Spinal cord (tissue), 10 donors: ENCODE measurements around the gene FAAP100. TPM values are rescaled to one million over a fixed set of nuclear protein-coding genes. Genes with fewer than 3 reads are reported as not detected.

ENCODE experiments used
- DNase-seq, 6 donors: peaks; one replicate each; pipeline versions ENCODE4 v3.0.0 to v3.0.0-alpha.2; 2013 to 2015; ENCODE audit warnings: low spot score in 6 of 6, low read depth in 4 of 6
- H3K27ac ChIP-seq: one replicate; pipeline ENCODE4 v1.5.1; 2013; ENCODE audit warnings: low read depth, low read length, control low read depth
- H3K27me3 ChIP-seq: one replicate; pipeline ENCODE4 v1.6.1; 2013; ENCODE audit warnings: low read length; ENCODE audit not compliant: control insufficient read depth, insufficient read depth
- H3K36me3 ChIP-seq: one replicate; pipeline ENCODE4 v1.6.1; 2013; ENCODE audit warnings: low read length; ENCODE audit not compliant: control insufficient read depth, insufficient read depth
- H3K4me1 ChIP-seq: one replicate; pipeline ENCODE4 v1.6.1; 2013; ENCODE audit warnings: low read length; ENCODE audit not compliant: control insufficient read depth, insufficient read depth
- H3K4me3 ChIP-seq: one replicate; pipeline ENCODE4 v1.5.1; 2013; ENCODE audit warnings: low read depth, low read length, control low read depth
- H3K9me3 ChIP-seq: one replicate; pipeline ENCODE4 v1.6.1; 2013; ENCODE audit warnings: low read length; ENCODE audit not compliant: control insufficient read depth, insufficient read depth
- WGBS: methylation state at CpG from one replicate; pipeline ENCODE4 v1.1.5; 2013; ENCODE audit warnings: missing lambda C conversion rate; ENCODE audit not compliant: insufficient coverage; 5-methylcytosine and 5-hydroxymethylcytosine counted together
- polyA plus RNA-seq, 2 donors: library from polyadenylated mRNA; unstranded; fragments of 120-200 nt; gene quantifications; one replicate each; pipeline ENCODE4 v1.2.1, GENCODE V29; 2013; ENCODE audit not compliant: insufficient read length in 2 of 2
- total RNA-seq, 2 donors: library from RNA; depleted of rRNA in 1 of 2; stranded (reverse); fragments of 120-200 nt in 1 of 2; fragments of >200 nt in 1 of 2; gene quantifications; one replicate each; pipeline versions ENCODE4 v1.2.3 to v1.2.4, GENCODE V29; 2013 to 2014
- donor health status: healthy.

FAAP100 gene
- total and polyA plus RNA-seq, 4 donors, result 16.9 to 70.9 (median 39.2) TPM

DNA sequence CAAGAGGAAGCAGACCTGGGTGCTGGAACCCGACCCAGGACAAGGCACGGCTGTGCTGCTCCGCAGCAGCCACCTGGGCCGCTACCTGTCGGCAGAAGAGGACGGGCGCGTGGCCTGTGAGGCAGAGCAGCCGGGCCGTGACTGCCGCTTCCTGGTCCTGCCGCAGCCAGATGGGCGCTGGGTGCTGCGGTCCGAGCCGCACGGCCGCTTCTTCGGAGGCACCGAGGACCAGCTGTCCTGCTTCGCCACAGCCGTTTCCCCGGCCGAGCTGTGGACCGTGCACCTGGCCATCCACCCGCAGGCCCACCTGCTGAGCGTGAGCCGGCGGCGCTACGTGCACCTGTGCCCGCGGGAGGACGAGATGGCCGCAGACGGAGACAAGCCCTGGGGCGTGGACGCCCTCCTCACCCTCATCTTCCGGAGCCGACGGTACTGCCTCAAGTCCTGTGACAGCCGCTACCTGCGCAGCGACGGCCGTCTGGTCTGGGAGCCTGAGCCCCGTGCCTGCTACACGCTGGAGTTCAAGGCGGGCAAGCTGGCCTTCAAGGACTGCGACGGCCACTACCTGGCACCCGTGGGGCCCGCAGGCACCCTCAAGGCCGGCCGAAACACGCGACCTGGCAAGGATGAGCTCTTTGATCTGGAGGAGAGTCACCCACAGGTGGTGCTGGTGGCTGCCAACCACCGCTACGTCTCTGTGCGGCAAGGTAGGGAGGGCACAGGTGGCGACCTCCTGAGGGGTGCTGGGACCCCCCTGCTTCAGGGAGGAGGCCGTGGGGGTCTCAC lies 23.3 kb downstream of the FAAP100 start:
- peaks cover 22% of the 10 kb centered on the region for H3K4me1 ChIP-seq
- no peak overlapping the region for H3K4me3 ChIP-seq
- peaks cover 6% of the 10 kb centered on the region for H3K36me3 ChIP-seq
- no peak overlapping the region for H3K27ac ChIP-seq
- no peak for DNase-seq
- no peaks in the 10 kb centered on the region for H3K9me3 ChIP-seq
- peaks cover 16% of the 10 kb centered on the region for H3K27me3 ChIP-seq
- WGBS, result 89% methylated on average over 57 of the region's 62 CpGs

GRCh38 chr17:81528384-81528650 lies 23.8 kb downstream of the FAAP100 start:
- H3K4me3 ChIP-seq, result no peak overlapping the region
- peaks cover 6% of the 10 kb centered on the region for H3K36me3 ChIP-seq
- H3K9me3 ChIP-seq, result no peaks in the 10 kb centered on the region
- H3K4me1 ChIP-seq, result peaks cover 28% of the 10 kb centered on the region
- 58% methylated on average over 20 of the region's 20 CpGs for WGBS
- no peak for DNase-seq
- no peak overlapping the region for H3K27ac ChIP-seq
- peaks cover 16% of the 10 kb centered on the region for H3K27me3 ChIP-seq

GRCh38 chr17:81527591-81528383 lies 24.4 kb downstream of the FAAP100 start, which contains the start of gene FSCN2:
TSS of gene FSCN2 (plus strand) at chr17:81528377. CDS start at chr17:81528532, 155 bp downstream.
- Histone ChIP-seq H3K27ac (no peak within 1 kb of the TSS), H3K36me3 (peaks cover 6% of the 10 kb centered on the region), H3K4me3 (no peak within 1 kb of the TSS), H3K9me3 (no peaks in the 10 kb centered on the region), H3K27me3 (peaks cover 16% of the 10 kb centered on the region), H3K4me1 (peaks cover 33% of the 10 kb centered on the region)
- no peak for DNase-seq
- 34% methylated on average over 41 of the region's 42 CpGs for WGBS

GRCh38 chr17:81526662-81527571 lies 25.2 kb downstream of the FAAP100 start:
- 89% methylated on average over 21 of the region's 21 CpGs for WGBS
- peaks cover 6% of the 10 kb centered on the region for H3K36me3 ChIP-seq
- H3K27ac ChIP-seq, result no peak overlapping the region
- H3K4me3 ChIP-seq, result no peak overlapping the region
- DNase-seq, result no peak
- no peaks in the 10 kb centered on the region for H3K9me3 ChIP-seq
- H3K27me3 ChIP-seq, result peaks cover 16% of the 10 kb centered on the region
- peaks cover 37% of the 10 kb centered on the region for H3K4me1 ChIP-seq

DNA sequence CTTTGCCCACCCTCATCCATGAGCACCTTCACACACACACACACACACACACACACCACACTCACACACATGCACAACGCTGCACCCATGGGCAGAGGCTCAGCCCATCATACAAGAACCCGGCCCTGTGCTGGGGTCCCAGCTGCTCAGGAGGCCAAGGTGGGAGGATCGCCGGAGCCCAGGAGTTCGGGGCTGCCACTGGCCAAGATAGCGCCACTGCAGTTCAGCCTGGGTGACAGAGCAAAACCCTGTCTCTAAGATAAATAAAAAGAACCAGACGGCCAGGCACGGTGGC lies 27.3 kb downstream of the FAAP100 start:
- peaks cover 25% of the 10 kb centered on the region for H3K27me3 ChIP-seq
- WGBS, result 97% methylated on average over 6 of the region's 8 CpGs

DNA sequence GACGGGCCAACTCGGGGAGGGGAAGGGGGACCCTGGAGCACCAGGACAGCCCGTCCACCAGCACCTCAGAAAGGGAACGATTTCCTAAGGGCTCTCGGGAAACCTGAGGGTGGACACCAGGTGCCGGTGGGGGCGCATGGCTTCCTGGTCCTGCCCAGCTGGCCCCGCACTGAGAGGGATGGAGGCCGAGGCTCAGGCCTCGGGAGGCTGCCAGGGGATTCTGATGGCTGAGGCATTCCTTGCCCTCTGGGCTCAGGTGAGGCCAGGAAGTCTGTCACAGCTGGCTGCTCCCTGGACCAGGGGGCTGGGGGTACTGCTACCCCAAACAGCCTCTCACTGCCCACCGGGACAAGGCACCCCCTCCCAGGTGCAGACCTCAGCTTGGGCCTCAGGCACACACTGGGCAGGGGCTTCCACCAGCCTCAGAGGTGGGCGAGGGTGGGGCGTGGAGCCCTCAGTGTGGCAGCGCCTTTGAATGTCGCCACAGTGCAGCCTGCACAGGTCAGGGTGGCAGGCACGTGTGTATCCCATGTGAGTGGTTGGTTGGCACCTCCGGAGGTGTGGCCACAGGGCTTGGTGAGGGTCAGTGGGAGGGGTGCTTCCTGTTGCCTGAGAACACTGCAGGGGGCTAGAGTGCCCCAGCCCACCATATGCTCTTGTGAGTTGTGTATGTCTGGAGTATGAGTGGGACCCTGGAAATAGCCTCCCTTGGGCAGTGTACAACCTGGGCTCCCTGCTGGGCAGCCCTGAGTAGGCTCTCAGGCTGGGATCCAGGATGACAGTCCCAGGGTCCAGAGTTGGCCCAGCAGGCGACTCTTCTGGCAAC lies 27.9 kb downstream of the FAAP100 start:
- H3K27ac ChIP-seq, result no peak overlapping the region
- peaks cover 49% of the 10 kb centered on the region for H3K4me1 ChIP-seq
- H3K36me3 ChIP-seq, result peaks cover 4% of the 10 kb centered on the region
- no peaks in the 10 kb centered on the region for H3K9me3 ChIP-seq
- peaks cover 31% of the 10 kb centered on the region for H3K27me3 ChIP-seq
- no peak for DNase-seq
- 57% methylated on average over 18 of the region's 18 CpGs for WGBS
- H3K4me3 ChIP-seq, result no peak overlapping the region

More for the DNA sequence above, 27.3 kb downstream of the FAAP100 start:
- no peaks in the 10 kb centered on the region for H3K9me3 ChIP-seq
- H3K36me3 ChIP-seq, result peaks cover 6% of the 10 kb centered on the region
- no peak overlapping the region for H3K4me3 ChIP-seq
- DNase-seq, result no peak
- peaks cover 44% of the 10 kb centered on the region for H3K4me1 ChIP-seq
- no peak overlapping the region for H3K27ac ChIP-seq

- Histone ChIP-seq H3K4me1 (peaks cover 55% of the 10 kb centered on the region), H3K9me3 (no peaks in the 10 kb centered on the region), H3K27ac (no peak overlapping the region), H3K4me3 (no peak overlapping the region), H3K36me3 (no peaks in the 10 kb centered on the region), H3K27me3 (peaks cover 36% of the 10 kb centered on the region)
- 7% methylated on average over 17 of the region's 17 CpGs for WGBS
- DNase-seq, result peak in 4 of 6 donors; percentile 66 to 93 (median 81)
Measured at GRCh38 chr17:81523402-81524038, 28.6 kb downstream of the FAAP100 start.

GRCh38 chr17:81522491-81523401 lies 29.4 kb downstream of the FAAP100 start:
- H3K27ac ChIP-seq, result no peak overlapping the region
- no peaks in the 10 kb centered on the region for H3K9me3 ChIP-seq
- peaks cover 3% of the 10 kb centered on the region for H3K36me3 ChIP-seq
- DNase-seq, result peak in 2 of 6 donors; percentile 70 to 74
- WGBS, result 67% methylated on average over 18 of the region's 26 CpGs
- peaks cover 59% of the 10 kb centered on the region for H3K4me1 ChIP-seq
- no peak overlapping the region for H3K4me3 ChIP-seq
- peaks cover 39% of the 10 kb centered on the region for H3K27me3 ChIP-seq
